Endothelial cell of umbilical vein (primary cell): ENCODE data around the gene NMNAT3. TPM values are rescaled to one million over a fixed set of nuclear protein-coding genes. Genes with fewer than 3 reads are reported as not detected.

Source experiments
- BruUV-seq: library from RNA; stranded (reverse); fragments of 400-500 nt; replicated peaks from 2 replicates; lab custom pipeline; 2021; lab: Mats Ljungman, UMichigan
- CTCF ChIA-PET: fragments of 300-600, 350-600 bp; sonication (Branson Sonifier 250); formaldehyde crosslinking; loops from one replicate; lab custom pipeline; 2021; ENCODE audit warnings: antibody characterized with exemption, inconsistent platforms; lab: Charles Lee
- POLR2A ChIA-PET: fragments of 300-600, 350-600 bp; sonication (Branson Sonifier 250); formaldehyde crosslinking; loops from one replicate; lab custom pipeline; 2021; ENCODE audit warnings: antibody characterized with exemption, inconsistent platforms; lab: Charles Lee
- DNase-seq: peaks from one replicate; pipeline ENCODE4 v3.0.0-alpha.2; 2011; ENCODE audit warnings: low read depth, low spot score
- FAIRE-seq: peaks from 2 replicates; lab custom pipeline; 2011; peaks lifted over from hg19 to GRCh38; lab: Jason Lieb, UNC
- H2AFZ ChIP-seq: 2 replicates; pipeline ENCODE4 v1.6.0; 2012; ENCODE audit warnings: low read depth, low read length, control low read depth, inconsistent platforms
- H3K27ac ChIP-seq: 2 replicates; pipeline ENCODE4 v1.5.1; 2011; ENCODE audit warnings: low read depth, mild to moderate bottlenecking, control low read depth, low read length, moderate library complexity; ENCODE audit not compliant: insufficient read depth
- H3K27me3 ChIP-seq, 2 experiments: 2 replicates each; pipeline versions ENCODE4 v1.6.0 to v1.6.1; 2011; ENCODE audit warnings: low read length in 2 of 2, mixed read lengths in 1 of 2; ENCODE audit not compliant: control insufficient read depth in 2 of 2, insufficient read depth in 2 of 2
- H3K36me3 ChIP-seq, 2 experiments: 2 replicates in 1 of 2; 3 replicates in 1 of 2; pipeline ENCODE4 v1.5.1; 2011; ENCODE audit warnings: low read length in 2 of 2, mild to moderate bottlenecking in 1 of 2, moderate library complexity in 1 of 2; ENCODE audit not compliant: control insufficient read depth in 2 of 2, insufficient read depth in 2 of 2; ENCODE audit errors: extremely low read depth in 1 of 2
- H3K4me1 ChIP-seq: 3 replicates; pipeline ENCODE4 v1.5.1; 2011; ENCODE audit warnings: mild to moderate bottlenecking, low read length; ENCODE audit not compliant: control insufficient read depth, insufficient read depth; ENCODE audit errors: extremely low read depth
- H3K4me2 ChIP-seq: 2 replicates; pipeline ENCODE4 v1.6.1; 2011; ENCODE audit warnings: low read length, control low read depth, mixed read lengths; ENCODE audit not compliant: insufficient read depth
- H3K4me3 ChIP-seq, 3 experiments: fragments of 200-600 bp in 1 of 3; sonication (generic), shearing (Covaris generic) in 1 of 3; replicated peaks in 1 of 3; 2 replicates each; pipeline ENCODE4 v1.5.1; 2011 to 2016; ENCODE audit warnings: control low read depth in 3 of 3, low read length in 3 of 3, mild to moderate bottlenecking in 2 of 3, inconsistent platforms in 1 of 3, low read depth in 1 of 3, moderate library complexity in 1 of 3; ENCODE audit not compliant: insufficient read depth in 1 of 3
- H3K79me2 ChIP-seq: 2 replicates; pipeline ENCODE4 v1.6.0; 2012; ENCODE audit warnings: low read length, inconsistent platforms; ENCODE audit not compliant: control insufficient read depth, insufficient read depth
- H3K9ac ChIP-seq: replicated peaks from 2 replicates; pipeline ENCODE3; 2011; ENCODE audit warnings: low read length, control low read depth; ENCODE audit not compliant: insufficient read depth; ENCODE audit errors: extremely low read depth
- H3K9me1 ChIP-seq: replicated peaks from 3 replicates; pipeline ENCODE4 v1.6.0; 2011; ENCODE audit warnings: mild to moderate bottlenecking, low read length; ENCODE audit not compliant: control insufficient read depth, insufficient read depth; ENCODE audit errors: extremely low read depth
- H3K9me3 ChIP-seq: replicated peaks from 2 replicates; pipeline ENCODE4 v1.5.1; 2012; ENCODE audit warnings: low read length, inconsistent platforms; ENCODE audit not compliant: control insufficient read depth, insufficient read depth
- H4K20me1 ChIP-seq: replicated peaks from 2 replicates; pipeline ENCODE3; 2011; ENCODE audit warnings: mild to moderate bottlenecking, low read length; ENCODE audit not compliant: control insufficient read depth, insufficient read depth; ENCODE audit errors: extremely low read depth
- EZH2 ChIP-seq: IDR thresholded peaks from 2 replicates; pipeline ENCODE4 v1.6.1; 2012; ENCODE audit warnings: borderline replicate concordance, low read depth, mild to moderate bottlenecking, moderate library complexity, low read length, inconsistent platforms; ENCODE audit not compliant: severe bottlenecking
- JUN ChIP-seq: IDR thresholded peaks from 2 replicates; pipeline ENCODE4 v1.6.1; 2011; ENCODE audit warnings: borderline replicate concordance, low read depth; ENCODE audit not compliant: insufficient read length, insufficient read depth
- MYC ChIP-seq: IDR thresholded peaks from one replicate; pipeline ENCODE4 v1.6.1; 2011; ENCODE audit warnings: mild to moderate bottlenecking, low read depth, low read length
- POLR2A ChIP-seq: IDR thresholded peaks from 2 replicates; pipeline ENCODE4 v1.6.1; 2012; ENCODE audit warnings: low read depth, mild to moderate bottlenecking, control low read depth, low read length
- dilution Hi-C: fragments of 300-500 bp; cut with MboI; formaldehyde crosslinking; loops from one replicate; pipeline ENCODE4 v1.15.0; 2019; ENCODE audit warnings: low sequenced_read_pairs; ENCODE audit not compliant: extremely low pct_ligation_motif_present
- intact Hi-C: fragments of 100-400 bp; cut with micrococcal nuclease; formaldehyde crosslinking; loops from one replicate; pipeline ENCODE4 v1.10.0; 2022
- polyA plus RNA-seq, 4 experiments: library from polyadenylated mRNA; depleted of rRNA in 3 of 4; stranded (reverse) in 3 of 4; unstranded in 1 of 4; fragments of >200 nt; gene quantifications; 2 replicates each; pipeline versions ENCODE4 v1.2.1 to v1.2.3, GENCODE V29; 2011 to 2012; ENCODE audit warnings: missing spikeins in 1 of 4
- total RNA-seq: library from RNA; stranded (reverse); gene quantifications from 2 replicates; pipeline ENCODE4 v1.2.3, GENCODE V29; 2021
- TF ChIP-seq, protein P1 (sequence below), 2 donors: IDR thresholded peaks; 1 replicate in 1 of 2; 2 replicates in 1 of 2; pipeline ENCODE4 v1.5.1; 2011; ENCODE audit warnings: low read length in 2 of 2, mild to moderate bottlenecking in 2 of 2, moderate library complexity in 2 of 2, control low read depth in 1 of 2, inconsistent platforms in 1 of 2, low read depth in 1 of 2; ENCODE audit not compliant: insufficient read depth in 1 of 2; ENCODE audit errors: extremely low read depth in 1 of 2

Gene NMNAT3
- total and polyA plus RNA-seq, 2 donors (not counting 3 experiments of a cell fraction or from before 2014, with no cell fraction given), result 0.59 to 0.60 TPM

GRCh38 chr3:139653582-139653981 is 24.2 kb downstream of the NMNAT3 start:
- Histone ChIP-seq H3K27ac (no peak overlapping the region), H2AFZ (no peak overlapping the region), H3K36me3 (no peaks in the 10 kb centered on the region), H3K9me3 (no peaks in the 10 kb centered on the region), H4K20me1 (no peaks in the 10 kb centered on the region), H3K9ac (no peak overlapping the region), H3K27me3 (no peaks in the 10 kb centered on the region), H3K9me1 (no peaks in the 10 kb centered on the region), H3K79me2 (no peaks in the 10 kb centered on the region), H3K4me2 (no peak overlapping the region), H3K4me1 (no peaks in the 10 kb centered on the region), H3K4me3 (no peak overlapping the region)
- dilution Hi-C loops, result no loop called here
- no peak for TF ChIP-seq POLR2A
- intact Hi-C loops, result no loop called here
- FAIRE-seq, result no peak
- DNase-seq, result no peak
- POLR2A ChIA-PET, result no interaction called here
- no TSS peak for BruUV-seq
- CTCF ChIA-PET, result no interaction called here

GRCh38 chr3:139652561-139652960 is 25.2 kb downstream of the NMNAT3 start:
- H3K4me2 ChIP-seq, result no peak overlapping the region
- no peak overlapping the region for H3K4me3 ChIP-seq
- no peaks in the 10 kb centered on the region for H3K4me1 ChIP-seq
- no peak for DNase-seq
- H3K27me3 ChIP-seq, result no peaks in the 10 kb centered on the region
- H3K9me1 ChIP-seq, result no peaks in the 10 kb centered on the region
- no peaks in the 10 kb centered on the region for H3K9me3 ChIP-seq
- H3K79me2 ChIP-seq, result no peaks in the 10 kb centered on the region
- intact Hi-C loops (no loop called here), dilution Hi-C loops (no loop called here)
- CTCF ChIA-PET, result no interaction called here
- H3K36me3 ChIP-seq, result no peaks in the 10 kb centered on the region
- no peak for FAIRE-seq
- no peak overlapping the region for H3K9ac ChIP-seq
- no peak overlapping the region for H3K27ac ChIP-seq
- POLR2A ChIA-PET, result no interaction called here
- no peaks in the 10 kb centered on the region for H4K20me1 ChIP-seq
- no TSS peak for BruUV-seq
- TF ChIP-seq JUN, result no peak
- TF ChIP-seq POLR2A, result no peak
- TF ChIP-seq EZH2, result no peak
- no peak for TF ChIP-seq MYC
- TF ChIP-seq, protein P1, sequence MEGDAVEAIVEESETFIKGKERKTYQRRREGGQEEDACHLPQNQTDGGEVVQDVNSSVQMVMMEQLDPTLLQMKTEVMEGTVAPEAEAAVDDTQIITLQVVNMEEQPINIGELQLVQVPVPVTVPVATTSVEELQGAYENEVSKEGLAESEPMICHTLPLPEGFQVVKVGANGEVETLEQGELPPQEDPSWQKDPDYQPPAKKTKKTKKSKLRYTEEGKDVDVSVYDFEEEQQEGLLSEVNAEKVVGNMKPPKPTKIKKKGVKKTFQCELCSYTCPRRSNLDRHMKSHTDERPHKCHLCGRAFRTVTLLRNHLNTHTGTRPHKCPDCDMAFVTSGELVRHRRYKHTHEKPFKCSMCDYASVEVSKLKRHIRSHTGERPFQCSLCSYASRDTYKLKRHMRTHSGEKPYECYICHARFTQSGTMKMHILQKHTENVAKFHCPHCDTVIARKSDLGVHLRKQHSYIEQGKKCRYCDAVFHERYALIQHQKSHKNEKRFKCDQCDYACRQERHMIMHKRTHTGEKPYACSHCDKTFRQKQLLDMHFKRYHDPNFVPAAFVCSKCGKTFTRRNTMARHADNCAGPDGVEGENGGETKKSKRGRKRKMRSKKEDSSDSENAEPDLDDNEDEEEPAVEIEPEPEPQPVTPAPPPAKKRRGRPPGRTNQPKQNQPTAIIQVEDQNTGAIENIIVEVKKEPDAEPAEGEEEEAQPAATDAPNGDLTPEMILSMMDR (IDR thresholded peaks at IDR 0.05; ENCODE audit: extremely low read depth in 1 of 2, insufficient read depth in 1 of 2, low read depth in 1 of 2, low read length in 2 of 2), result no peak
- H2AFZ ChIP-seq, result no peak overlapping the region
